Dermis blood vessel endothelial cell (primary cell): ENCODE measurements around the gene CDK15. TPM values are rescaled to one million over a fixed set of nuclear protein-coding genes. Genes with fewer than 3 reads are reported as not detected.
"Not testable (repeated sequence)": the region's sequence is repeated elsewhere in the genome, so short reads cannot be mapped to it uniquely, and the experiment has no call there.

Source experiments
- DNase-seq: peaks from one replicate; pipeline ENCODE4 v3.0.0; 2010
- total RNA-seq: library from RNA; depleted of rRNA; stranded (reverse); fragments of >200 nt; gene quantifications from 2 replicates; pipeline ENCODE4 v1.2.3, GENCODE V29; 2014

Gene CDK15
- total RNA-seq, 1 donor from 2014 or later, result not detected

DNA sequence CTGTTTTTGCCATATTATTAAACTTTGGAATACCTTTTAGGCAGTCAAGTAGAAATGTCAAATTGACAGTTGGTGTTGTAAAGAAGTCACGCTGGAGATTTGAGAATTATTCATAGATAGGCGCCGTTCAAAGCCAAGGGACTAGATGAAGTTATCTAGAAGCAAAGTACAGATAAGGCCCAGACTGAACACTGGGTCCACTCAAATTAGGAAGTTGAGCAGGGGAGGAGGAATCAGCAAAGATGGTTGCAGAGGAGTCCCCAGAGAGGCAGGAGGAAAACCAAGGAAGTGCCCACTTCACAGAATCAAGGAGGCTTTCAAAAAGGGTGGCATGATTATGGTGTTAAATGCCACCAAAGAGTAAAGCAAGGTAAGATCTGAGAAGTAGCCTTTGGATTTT, 16.0 kb upstream of the CDK15 start:
- DNase-seq, result no peak

DNA sequence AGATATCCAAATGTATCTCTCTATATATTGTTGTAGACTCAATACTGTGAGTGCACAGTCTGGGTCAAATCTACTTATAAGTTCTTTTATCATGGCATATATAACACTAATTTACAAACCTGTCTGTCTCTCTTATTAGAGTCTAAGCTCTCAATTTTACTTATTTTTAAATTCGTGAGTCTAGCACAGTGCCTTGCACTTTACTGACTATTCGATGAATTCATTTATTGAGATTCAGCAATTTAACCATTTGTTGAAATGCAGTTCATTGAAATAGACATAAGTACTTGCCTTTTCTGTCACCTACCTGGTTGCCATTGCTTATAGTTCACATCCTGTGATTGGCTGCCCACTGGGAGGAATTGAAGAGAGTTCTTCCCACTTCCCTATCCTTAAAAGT, 15.3 kb upstream of the CDK15 start:
- no peak for DNase-seq

DNA sequence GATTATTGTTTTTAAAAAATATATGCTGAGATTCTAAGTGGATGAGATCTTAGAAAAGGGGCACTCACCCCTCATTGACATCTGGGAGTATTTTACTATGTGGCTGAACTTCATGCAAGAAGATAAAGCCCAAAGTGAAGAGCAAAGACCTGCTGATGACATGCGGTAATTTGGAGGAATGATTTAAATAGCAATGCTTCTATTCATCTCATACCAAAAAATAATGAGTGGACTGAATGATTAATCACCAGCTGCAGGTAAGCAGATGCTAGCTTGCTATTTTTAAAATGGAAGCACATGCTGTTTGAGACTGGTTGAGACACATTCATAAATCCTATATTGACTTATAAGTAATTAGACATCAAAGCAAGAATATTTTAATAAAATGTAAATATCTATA, 12.7 kb upstream of the CDK15 start:
- DNase-seq, result no peak

DNA sequence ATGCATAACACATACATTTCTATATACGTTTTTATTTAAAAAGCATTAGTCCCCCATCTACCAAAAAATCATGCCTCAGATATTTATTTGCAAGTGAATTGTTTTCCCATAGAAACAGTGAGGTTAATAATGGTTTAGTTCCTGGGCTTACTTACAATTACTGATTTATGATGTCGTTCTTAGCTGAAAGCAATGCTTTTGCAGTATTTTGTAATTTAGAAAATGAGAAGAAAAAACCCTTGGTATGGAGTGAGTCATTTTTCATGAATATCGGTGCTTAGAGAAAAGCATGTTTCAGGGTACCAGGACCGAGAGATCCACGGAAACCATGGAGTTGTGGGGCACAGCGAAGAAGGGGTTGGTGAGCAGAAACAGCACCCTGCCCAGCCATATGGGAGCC, 12.0 kb upstream of the CDK15 start:
- no peak for DNase-seq

DNA sequence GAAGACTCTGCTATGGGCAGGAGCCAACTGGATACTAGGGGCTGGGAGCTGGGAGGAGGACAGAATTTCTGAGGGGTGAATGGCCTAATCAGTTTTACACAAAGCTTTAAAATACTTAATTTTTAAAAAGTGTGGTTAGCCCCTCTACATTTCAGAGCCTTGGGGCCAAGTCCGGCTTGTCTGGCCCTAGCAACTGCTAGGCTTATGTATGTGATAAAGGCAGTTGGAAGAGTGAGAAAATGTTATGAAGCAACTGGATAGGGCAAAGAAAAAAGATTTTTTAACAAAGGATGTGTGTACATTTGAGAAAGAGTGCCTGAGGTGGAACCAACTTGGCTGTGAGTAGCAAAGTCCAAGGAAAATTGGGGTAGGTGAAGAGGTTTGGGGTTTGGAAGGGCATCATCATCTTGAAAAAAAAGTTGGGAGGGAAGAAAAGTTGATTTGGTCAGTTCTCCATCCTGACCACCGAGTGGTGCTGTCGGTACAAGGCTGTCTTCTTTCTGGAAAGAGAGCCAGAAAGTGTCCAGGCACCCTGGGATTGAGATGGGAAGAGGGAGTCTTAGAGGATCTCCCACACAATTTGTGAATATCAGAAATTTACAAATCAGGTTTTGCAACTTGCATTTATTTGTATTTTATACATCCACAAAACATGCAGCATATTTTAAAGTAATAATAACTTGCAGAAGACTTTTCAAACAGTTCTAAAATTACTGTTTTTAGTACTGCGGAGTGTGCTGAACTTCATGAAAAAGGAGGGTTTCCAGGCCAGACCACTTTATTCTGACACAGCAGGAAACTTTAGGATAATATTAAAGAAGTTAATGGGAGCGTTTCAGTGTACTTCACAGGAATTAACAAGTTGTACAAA, 10.5 kb upstream of the CDK15 start:
- peak; percentile 62 for DNase-seq

DNA sequence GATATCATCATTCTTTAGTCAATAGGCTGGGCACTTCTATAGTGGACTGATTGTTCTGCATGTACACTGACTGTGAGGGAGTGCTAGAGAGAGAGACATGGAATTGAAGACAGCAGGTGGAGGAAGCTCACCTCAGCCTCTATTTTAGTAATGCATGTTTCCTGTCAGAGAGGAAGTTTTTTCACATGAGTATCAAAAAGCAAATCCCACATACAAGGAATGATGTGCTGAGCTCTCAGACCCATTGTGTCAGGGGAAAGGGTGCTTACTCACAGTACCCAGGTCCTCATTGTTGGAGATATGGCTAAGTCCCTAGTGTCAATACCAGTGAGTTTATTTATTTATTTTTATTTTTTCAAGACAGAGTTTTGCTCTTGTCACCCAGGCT, 9.9 kb upstream of the CDK15 start:
- no peak for DNase-seq

DNA sequence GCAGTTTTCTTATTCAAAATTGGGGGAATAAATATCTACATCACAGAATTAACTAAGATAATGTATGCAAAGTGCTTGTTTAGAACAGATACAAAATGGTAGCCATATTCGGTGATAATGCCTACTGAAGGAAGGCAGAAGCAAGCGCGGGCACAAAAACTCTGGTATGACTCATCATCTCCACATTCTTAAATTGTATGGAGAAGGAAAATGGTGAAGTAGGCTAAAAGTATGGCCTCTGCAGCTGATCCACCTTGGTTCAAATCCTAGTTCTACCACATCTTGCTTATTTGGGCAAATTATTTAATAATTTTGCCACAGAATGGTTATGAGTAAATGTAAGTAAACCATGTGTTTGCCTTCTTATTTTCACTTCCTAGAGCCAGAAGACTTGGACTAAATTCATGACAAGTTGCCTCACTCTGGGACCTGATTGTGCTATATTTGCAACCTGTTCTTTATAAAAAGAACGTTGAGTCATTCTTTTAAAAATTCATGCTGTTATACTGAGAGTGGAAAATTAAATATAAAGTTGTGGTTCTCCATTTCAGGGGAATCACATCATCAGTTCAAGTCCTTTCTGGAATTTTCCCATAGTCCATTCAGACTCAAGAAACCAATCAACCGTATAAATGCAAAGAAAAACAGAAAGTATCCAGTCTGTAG, 9.0 kb upstream of the CDK15 start:
- no peak for DNase-seq

DNA sequence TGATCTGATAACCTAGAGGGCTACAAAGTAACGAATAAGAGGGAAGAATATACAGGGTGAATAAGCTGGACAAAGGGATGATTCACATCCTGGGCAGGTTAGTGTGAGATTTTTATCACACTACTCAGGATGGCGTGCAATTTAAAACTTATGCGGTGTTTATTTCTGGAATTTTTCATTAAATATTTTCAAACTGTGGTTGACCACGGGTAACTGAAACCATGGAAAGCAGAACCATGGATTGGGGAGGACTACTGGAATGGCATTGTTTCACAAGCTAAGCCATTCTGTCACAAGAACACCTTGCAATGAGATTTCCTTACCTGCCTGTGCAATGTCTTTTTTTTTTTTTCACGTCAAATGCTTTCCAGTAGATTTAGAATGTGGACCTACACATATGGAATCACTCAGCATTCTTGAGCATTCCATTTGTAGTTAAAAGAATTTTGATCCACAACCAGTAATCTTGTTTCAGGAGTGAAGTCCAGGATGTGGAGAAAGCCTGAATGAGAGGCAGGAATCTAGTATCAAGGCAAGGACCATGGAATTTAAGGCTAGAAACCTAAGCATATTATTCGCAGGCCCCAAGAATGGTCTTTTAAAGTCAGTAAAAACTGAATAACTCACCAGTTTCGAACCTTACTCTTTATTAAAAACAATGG, 8.0 kb upstream of the CDK15 start:
- DNase-seq, result peak; percentile 49

DNA sequence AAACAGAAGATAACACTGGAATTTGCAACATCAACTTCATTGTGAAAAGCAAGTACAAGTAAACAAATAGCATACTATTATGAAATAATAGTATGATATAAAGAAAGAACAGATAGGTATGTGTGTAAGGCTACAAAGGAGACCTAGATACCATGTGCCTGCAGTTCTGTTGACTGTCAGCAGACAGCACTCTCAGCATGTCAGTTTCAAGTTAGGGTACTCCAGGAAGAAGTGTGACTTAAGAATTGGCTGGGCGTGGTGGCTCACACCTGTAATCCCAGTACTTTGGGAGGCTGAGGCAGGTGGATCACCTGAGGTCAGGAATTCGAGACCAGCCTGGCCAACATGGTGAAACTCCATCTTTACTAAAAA, 7.4 kb upstream of the CDK15 start:
- not testable (repeated sequence) for DNase-seq

DNA sequence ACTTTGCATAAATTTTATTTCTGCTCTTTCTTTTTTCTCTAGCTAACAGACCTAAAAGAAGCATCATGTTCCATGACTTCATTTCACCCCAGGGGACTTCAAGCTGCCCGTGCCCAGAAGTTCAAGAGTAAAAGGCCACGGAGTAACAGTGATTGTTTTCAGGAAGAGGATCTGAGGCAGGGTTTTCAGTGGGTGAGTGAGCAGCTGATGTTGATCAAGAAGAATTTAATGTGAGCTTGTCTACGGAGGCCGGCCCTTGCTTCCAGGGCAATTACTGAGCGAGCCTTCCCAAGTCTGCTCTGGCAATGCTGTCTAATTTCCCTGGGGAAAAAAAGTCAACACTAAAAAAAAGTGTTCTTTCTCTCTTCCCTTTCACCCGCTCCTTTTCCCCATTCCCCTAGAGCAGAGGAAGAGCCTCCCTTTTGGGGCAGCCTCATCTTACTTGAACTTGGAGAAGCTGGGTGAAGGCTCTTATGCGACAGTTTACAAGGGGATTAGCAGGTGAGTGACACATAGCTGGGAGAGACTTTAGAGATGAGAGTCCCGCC, 1.2 kb downstream of the CDK15 start:
- peak; percentile 5 for DNase-seq

DNA sequence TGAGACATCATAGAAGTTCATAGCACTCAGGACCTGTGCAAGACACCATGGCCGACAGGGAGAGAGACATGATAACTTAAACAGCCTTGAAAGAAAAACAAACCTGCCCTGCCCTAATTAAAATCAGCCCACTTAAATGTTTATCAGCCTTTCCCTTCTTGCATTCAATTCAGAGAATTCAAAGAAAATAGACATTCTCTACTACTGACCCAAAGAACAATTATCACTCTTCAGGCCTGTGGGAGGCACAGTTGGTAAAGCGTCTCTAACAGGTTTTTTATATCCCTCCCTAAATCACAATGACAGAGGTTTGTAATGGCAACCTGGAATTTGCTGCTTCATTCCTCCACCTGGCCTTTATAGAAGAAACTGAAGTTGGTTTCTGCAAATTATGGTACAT, 1.7 kb downstream of the CDK15 start:
- no peak for DNase-seq

DNA sequence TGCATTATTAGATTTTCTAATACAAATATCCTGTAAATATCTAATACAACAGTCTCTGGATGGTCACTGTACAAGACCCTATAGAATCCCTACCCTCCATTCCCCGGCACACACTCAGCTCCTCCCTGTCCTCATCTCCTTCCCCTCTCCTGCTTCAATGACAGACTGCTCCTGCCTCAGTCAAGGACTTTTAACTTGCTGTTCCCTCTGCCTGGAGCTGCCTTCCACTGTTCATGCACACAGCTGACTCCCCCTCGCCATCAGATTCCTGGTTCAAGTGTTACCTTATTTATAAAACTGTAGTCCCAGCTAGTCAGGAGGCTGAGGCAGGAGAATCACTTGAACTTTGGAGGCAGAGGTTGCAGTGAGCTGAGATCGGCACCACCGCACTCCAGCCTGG, 3.3 kb downstream of the CDK15 start:
- DNase-seq, result no peak

DNA sequence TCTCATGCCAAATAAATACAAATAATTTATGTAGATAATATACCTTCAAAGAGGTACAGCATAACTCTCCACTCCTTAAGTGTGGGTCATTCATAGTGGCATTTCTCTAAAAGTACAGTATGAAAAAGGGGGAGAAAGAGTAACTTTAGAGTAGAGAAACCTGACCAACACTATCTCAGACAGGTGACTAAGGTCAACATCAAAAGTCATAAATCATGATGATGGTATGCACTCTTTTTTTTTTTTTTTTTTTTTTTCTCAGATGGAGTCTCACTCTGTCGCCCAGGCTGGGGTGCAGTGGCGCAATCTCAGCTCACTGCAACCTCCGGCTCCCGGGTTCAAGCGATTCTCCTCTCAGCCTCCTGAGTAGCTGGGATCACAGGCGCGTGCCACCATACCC, 4.3 kb downstream of the CDK15 start:
- DNase-seq, result not testable (repeated sequence)

DNA sequence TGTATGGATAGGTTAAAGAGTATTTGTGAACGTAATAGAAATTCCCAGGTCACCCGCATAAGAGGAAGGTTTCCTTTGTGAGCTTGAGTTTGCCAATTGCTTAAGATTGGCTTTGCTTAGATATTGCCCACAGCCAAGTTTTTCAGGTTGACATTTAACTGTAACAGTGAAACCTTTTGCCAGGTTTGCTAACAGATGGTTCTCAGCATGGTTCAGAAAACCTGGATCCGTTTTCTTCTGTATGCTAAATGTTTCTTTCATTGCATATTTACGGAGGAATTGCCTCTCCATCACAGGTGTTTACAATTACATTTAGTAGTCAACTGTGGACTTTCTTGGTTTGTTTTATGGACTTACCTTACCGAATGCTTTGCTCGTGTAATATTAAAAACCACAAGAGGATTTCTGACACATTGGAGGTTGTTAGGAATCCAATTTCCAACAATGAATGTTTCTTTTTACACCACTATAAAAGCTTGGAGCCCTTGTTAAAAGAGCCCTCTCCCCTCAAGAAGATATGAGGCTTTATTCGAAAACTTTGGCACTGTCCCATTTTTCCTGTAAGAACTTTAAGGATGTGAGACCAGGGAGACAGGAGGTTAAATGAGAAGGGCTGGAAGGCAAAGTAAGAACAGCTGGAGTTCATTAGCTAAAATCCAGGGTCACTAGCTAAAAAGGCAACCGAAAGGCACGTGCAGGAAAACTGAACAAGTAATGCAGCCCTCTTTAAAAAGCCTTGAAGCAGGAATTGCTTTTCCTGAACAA, 7.8 kb downstream of the CDK15 start:
- DNase-seq, result no peak

DNA sequence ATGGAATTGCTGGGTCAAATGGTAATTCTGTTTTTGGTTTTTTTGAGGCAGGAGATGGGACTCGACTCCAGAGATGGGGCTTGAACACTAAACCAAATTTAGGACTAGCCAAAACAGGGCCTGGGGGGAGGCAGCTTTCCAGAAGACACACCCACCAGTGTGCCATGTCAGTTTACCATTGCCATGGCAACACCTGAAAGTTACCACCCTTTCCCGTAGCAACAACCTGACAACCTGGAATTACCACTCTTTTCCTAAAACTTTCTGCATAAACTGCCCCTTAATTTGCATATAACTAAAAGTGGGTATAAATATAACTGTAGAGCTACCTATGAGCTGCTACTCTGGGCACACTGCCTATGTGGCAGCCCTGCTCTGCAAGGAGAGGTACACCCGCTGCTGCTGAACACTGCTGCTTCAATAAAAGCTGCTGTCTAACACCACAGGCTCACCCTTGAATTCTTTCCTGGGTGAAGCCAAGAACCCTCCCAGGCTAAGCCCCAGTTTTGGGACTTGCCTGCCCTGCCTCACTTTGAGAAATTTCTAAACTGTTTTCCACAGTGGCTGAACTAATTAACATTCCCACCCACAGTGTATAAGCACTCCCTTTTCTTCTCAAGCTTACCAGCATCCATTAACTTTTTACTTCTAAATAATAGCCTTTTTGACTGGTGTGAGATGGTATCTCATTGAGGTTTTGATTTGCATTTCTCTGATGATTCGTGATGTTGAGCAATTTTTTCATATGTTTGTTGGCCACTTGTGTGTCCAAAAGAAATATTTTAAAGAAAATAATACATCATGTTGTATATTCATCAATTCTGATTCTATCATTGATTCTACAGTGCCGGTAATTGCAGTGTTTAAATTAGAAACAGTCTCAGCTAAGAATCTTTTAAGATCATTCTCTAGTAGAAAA, 10.6 kb downstream of the CDK15 start:
- no peak for DNase-seq

DNA sequence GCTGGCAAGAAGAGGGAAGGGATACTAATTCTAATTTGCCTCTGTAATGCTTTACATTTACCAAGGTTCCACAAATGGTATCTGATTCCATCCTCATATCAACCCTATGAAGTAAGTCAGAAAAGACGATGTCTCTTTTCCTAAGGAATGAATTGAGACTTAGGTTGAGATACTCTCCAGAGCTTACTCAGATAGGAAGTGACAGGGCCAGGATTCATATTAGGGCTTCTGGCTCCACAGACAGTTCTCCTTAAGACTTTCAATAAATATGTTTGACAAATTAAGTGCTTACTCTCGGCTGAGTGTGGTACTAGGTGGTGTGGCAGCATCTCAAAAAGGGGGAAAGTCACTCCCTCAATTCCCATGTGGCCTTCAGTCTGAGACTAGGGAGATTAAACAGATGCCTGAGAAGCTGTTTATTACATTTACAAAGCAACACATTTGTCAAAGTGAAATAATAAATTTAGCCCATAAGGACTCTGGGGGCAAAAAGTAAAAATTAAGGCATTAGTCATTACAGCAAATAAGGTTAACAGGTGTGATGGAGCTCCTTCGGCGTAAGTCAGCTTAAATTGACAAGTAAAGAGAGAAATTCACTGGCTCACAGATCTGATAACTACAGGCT, 14.2 kb downstream of the CDK15 start:
- no peak for DNase-seq

DNA sequence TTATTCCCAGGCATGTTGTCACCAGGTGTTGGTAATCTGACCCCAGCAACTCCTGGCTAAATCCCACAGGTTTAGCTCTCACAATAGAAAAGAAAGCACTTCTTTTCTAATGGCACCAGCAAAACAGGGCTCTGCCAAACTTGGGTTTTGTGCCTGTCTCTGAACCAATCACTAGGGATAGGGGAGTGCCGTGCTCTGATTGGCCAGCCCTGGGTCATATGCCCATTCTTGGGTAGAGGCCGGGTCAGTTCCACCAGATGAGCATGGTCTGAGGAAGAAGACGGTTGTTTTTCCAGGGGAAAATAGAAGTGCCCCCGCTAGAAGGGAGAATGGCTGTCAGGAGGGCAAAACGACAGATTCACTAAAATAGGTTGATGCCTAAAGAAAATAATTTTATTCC, 14.7 kb downstream of the CDK15 start:
- DNase-seq, result no peak

DNA sequence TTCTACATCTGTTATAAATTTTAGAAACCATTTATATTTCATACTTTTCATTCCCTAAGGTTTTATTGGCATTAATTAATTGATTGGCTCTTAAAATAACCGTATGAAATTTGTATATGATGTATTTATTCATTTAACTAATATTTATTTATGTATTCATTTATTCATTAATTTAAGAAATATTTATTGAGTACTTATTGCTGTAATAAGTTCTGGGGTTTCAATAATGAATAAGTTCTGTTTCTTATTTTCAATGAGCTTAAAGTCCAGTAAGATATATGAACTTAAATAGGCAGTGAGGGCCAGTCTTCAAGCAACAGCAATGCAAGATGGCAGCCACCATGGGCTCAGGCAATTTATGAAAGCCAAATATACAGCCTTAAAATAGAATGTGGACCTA, 17.9 kb downstream of the CDK15 start:
- DNase-seq, result no peak

DNA sequence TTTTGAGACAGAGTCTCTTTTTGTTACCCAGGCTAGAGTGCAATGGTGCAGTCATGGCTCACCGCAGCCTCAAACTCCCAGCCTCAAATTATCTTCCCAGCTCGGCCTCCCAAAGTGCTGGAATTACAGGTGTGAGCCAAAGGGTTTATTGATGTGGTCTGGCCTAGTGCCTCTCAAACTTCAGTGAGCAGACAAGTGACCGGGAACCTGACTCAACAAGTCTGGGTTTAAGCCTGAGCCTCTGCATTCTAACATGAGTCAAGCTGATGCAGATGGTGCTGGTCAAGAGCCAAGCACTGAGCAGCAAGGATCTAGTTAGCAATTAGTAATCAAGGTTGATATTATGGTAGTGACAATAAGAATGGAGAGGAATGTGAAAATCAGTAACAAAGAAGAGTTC, 21.3 kb downstream of the CDK15 start:
- DNase-seq, result no peak

DNA sequence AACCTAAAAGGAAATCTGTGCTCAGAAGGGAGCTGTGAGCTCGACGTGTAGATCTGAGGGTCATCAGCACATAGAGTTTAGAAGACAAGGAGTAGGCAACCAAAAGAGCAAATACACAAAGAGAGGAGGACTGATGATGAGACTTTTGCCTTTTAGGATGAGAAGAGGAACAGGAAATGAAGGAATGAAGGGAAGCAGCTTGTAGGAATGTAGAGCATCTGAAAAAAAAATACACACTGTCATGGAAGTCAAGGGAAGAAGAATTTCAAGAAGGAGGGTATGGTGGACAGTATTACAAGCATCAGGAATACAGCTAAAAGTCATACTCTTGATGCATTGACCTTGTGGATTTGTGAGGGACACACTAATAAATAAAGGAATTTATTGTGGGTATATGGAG, 21.9 kb downstream of the CDK15 start:
- DNase-seq, result no peak

DNA sequence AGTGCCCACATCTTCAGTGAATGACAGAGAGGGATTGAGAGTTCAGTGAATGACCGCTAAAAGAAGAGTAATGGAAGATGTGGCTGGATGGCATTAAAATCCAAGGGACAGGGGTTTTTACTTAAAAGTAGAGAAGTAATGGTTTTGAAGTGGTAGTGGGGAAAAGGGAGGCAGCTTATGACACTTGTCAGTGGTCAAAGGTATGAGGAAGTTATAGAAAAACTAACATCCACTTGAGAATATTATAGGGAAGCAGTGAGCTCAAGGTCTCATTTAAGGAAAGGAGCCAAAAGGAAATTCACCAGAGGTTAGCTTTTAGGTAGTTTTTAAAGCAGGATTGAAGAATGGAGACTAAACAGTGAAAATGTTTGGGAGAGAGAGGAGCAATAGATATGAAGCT, 24.3 kb downstream of the CDK15 start:
- no peak for DNase-seq
